A549 (cell line): Measurements from ENCODE around the gene GTF2F1. TPM values are rescaled to one million over a fixed set of nuclear protein-coding genes. Genes with fewer than 3 reads are reported as not detected.

Experiments
- ATAC-seq, 2 experiments: fragments of 200-7000 bp in 1 of 2; fragments of >200 bp in 1 of 2; cut with Nextera tagmentation in 1 of 2; cut with Tn5 transposase in 1 of 2; 3 replicates each; pipeline versions ENCODE4 v1.8.0 to v1.9.1; 2018 to 2020; ENCODE audit warnings: mild to moderate bottlenecking in 1 of 2, moderate library complexity in 1 of 2
- CTCF ChIA-PET: fragments of 300-600 bp; sonication (Branson Sonifier 250); formaldehyde crosslinking; extraction: SDS; loops from one replicate; lab custom pipeline; 2021; ENCODE audit warnings: antibody characterized with exemption, inconsistent platforms; lab: Yijun Ruan, JAX
- POLR2A ChIA-PET: fragments of 350-600 bp; formaldehyde crosslinking; extraction: SDS; loops from one replicate; lab custom pipeline; 2021; ENCODE audit warnings: antibody characterized with exemption, inconsistent platforms; lab: Yijun Ruan, JAX
- DNase-seq, 2 experiments: peaks; one replicate each; pipeline versions ENCODE4 v3.0.0 to v3.0.0-alpha.2; 2011 to 2016; ENCODE audit warnings: low read depth in 1 of 2, low spot score in 1 of 2
- FAIRE-seq: peaks from 2 replicates; lab custom pipeline; 2011; peaks lifted over from hg19 to GRCh38; lab: Jason Lieb, UNC
- H3K27ac ChIP-seq, 2 experiments: fragments of >200 bp; sonication (Bioruptor Twin); formaldehyde crosslinking; 3 replicates each; pipeline ENCODE4 v1.5.1; 2016 to 2017
- H3K4me1 ChIP-seq: fragments of >200 bp; sonication (Bioruptor Twin); formaldehyde crosslinking; 3 replicates; pipeline ENCODE4 v1.6.1; 2016
- H3K4me2 ChIP-seq: fragments of >200 bp; sonication (Bioruptor Twin); formaldehyde crosslinking; 3 replicates; pipeline ENCODE4 v1.6.1; 2016
- H3K4me3 ChIP-seq: fragments of >200 bp; sonication (Bioruptor Twin); formaldehyde crosslinking; 3 replicates; pipeline ENCODE4 v1.5.1; 2016
- H3K9me3 ChIP-seq: fragments of >200 bp; sonication (Bioruptor Twin); formaldehyde crosslinking; 3 replicates; pipeline ENCODE4 v1.6.1; 2016
- CHD2 ChIP-seq: fragments of 150-350 bp; IDR thresholded peaks from 2 replicates; pipeline ENCODE4 v1.6.1; 2014; ENCODE audit warnings: low read length; ENCODE audit not compliant: partially characterized antibody
- CHD4 ChIP-seq: fragments of 200-600 bp; sonication (generic); IDR thresholded peaks from 2 replicates; pipeline ENCODE4 v1.6.1; 2016; ENCODE audit warnings: antibody characterized with exemption, mild to moderate bottlenecking, borderline replicate concordance
- CTCF ChIP-seq: fragments of >200 bp; sonication (Bioruptor Twin); formaldehyde crosslinking; IDR thresholded peaks from 3 replicates; pipeline ENCODE4 v1.5.1; 2016
- EP300 ChIP-seq, 2 experiments: fragments of >200 bp; sonication (Bioruptor Twin); formaldehyde crosslinking; IDR thresholded peaks; 2 replicates in 1 of 2; 3 replicates in 1 of 2; pipeline ENCODE4 v1.6.1; 2016 to 2017
- FOSL2 ChIP-seq, 2 experiments: fragments of 450-650 bp in 1 of 2; fragments of >200 bp in 1 of 2; sonication (Bioruptor Twin) in 1 of 2; formaldehyde crosslinking; IDR thresholded peaks; 2 replicates each; pipeline versions ENCODE4 v1.5.0 to v1.6.1; 2016 to 2020; ENCODE audit warnings: mild to moderate bottlenecking in 1 of 2, moderate library complexity in 1 of 2
- GATA3 ChIP-seq: IDR thresholded peaks from 2 replicates; pipeline ENCODE4 v1.6.1; 2012; ENCODE audit warnings: borderline replicate concordance
- HDAC2 ChIP-seq: fragments of 200-600 bp; sonication (generic); IDR thresholded peaks from 2 replicates; pipeline ENCODE4 v1.6.1; 2016
- MAFK ChIP-seq: fragments of 450-650 bp; IDR thresholded peaks from 2 replicates; pipeline ENCODE4 v1.6.1; 2014; ENCODE audit not compliant: partially characterized antibody
- MYC ChIP-seq: IDR thresholded peaks from 2 replicates; pipeline ENCODE4 v1.6.1; 2012; ENCODE audit warnings: mild to moderate bottlenecking, inconsistent platforms, low read length, improper control_type of control experiment, borderline replicate concordance
- PBX3 ChIP-seq: IDR thresholded peaks from 2 replicates; pipeline ENCODE4 v1.6.1; 2012
- REST ChIP-seq: fragments of 200-600 bp; sonication (generic); IDR thresholded peaks from 2 replicates; pipeline ENCODE4 v1.6.1; 2016; ENCODE audit warnings: antibody characterized with exemption, mild to moderate bottlenecking, moderate library complexity
- SREBF2 ChIP-seq: fragments of 450-650 bp; IDR thresholded peaks from 2 replicates; pipeline ENCODE4 v1.6.1; 2014; ENCODE audit warnings: mild to moderate bottlenecking, moderate library complexity
- WGBS: methylation state at CpG from one replicate; pipeline ENCODE4 v1.1.6; 2017; ENCODE audit errors: missing lambda C conversion rate; 5-methylcytosine and 5-hydroxymethylcytosine counted together
- polyA plus RNA-seq, 4 experiments: library from polyadenylated mRNA; depleted of rRNA in 3 of 4; stranded (reverse); fragments of >200 nt; fragmentation: RNase III in 1 of 4; extraction: RNeasy Plus Mini Kit Qiagen cat#74134 plus additional on column Dnase treatment in 1 of 4; gene quantifications; 2 replicates in 3 of 4; 3 replicates in 1 of 4; pipeline ENCODE4 v1.2.3, GENCODE V29; 2011 to 2017
- TF ChIP-seq, protein P1 (sequence below): fragments of 250-450 bp; sonication (Bioruptor Pico); IDR thresholded peaks from 2 replicates; pipeline ENCODE4 v1.5.0; 2021; ENCODE audit warnings: mild to moderate bottlenecking, moderate library complexity, borderline replicate concordance
- TF ChIP-seq, protein P2 (sequence below): IDR thresholded peaks from 2 replicates; pipeline ENCODE4 v1.6.1; 2012; ENCODE audit warnings: low read depth, borderline replicate concordance

Gene GTF2F1
- polyA plus RNA-seq, 2 of the 4 experiments (the other 2 are of a cell fraction): 39.0 to 75.3 TPM

DNA sequence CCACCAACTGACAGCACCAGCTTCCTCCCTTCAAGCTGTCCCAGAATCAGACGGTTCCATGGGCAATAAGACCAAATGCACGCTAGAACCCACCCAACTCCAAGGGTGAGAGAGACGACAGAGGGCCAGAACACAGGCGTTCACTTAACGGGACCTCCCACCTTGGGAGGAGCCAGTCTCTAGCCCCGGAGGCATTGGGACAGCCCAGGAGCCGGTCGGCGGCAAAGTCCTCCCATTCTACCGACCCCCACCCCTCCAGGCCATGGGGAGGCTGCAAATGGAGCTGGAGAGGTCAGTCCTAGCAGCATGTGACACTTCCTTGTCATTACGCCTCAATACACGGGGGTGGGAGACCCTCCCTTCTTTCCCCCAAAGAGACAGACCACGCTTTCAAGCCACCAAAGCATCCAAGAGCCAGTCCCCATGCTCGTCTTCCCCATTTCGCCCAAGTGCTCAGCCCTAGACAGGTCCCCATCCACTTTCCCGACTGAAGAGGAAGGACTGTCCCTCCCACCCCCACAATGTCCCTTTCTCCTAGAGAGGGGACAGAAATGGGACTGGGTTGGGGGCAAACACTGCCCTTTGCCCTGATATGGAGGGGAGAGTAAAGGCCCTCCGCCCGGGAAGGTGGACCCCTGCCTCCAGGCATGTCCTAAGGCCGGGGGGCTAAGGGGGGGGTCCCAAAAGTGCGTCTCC, 30.7 kb upstream of the GTF2F1 start (continued):
- TF ChIP-seq CHD4 (no peak), FOSL2 (IDR thresholded peaks at IDR 0.05) (no peak), FOSL2 (CRISPR knock-in tag; IDR thresholded peaks at IDR 0.05) (no peak)
- TF ChIP-seq, protein P1, sequence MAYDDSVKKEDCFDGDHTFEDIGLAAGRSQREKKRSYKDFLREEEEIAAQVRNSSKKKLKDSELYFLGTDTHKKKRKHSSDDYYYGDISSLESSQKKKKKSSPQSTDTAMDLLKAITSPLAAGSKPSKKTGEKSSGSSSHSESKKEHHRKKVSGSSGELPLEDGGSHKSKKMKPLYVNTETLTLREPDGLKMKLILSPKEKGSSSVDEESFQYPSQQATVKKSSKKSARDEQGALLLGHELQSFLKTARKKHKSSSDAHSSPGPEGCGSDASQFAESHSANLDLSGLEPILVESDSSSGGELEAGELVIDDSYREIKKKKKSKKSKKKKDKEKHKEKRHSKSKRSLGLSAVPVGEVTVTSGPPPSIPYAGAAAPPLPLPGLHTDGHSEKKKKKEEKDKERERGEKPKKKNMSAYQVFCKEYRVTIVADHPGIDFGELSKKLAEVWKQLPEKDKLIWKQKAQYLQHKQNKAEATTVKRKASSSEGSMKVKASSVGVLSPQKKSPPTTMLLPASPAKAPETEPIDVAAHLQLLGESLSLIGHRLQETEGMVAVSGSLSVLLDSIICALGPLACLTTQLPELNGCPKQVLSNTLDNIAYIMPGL (CRISPR knock-in tag): no peak

- Histone ChIP-seq H3K9me3 (no peaks in the 10 kb centered on the region), H3K4me2 (no peak overlapping the region)
- ATAC-seq: no peak
- CTCF ChIA-PET: interaction anchor here (1.0 to 1.4 kb wide), 3 partner anchors 10 to 18 kb away, joined by 3 read pairs; no protein-coding TSS in a partner anchor
- TF ChIP-seq PBX3: no peak
- TF ChIP-seq CHD4: no peak
- no peak for TF ChIP-seq SREBF2
- no peak for TF ChIP-seq HDAC2
- no peak for TF ChIP-seq MAFK
- TF ChIP-seq GATA3: no peak
- TF ChIP-seq FOSL2 (IDR thresholded peaks at IDR 0.05): no peak
- TF ChIP-seq FOSL2 (CRISPR knock-in tag; IDR thresholded peaks at IDR 0.05): no peak
- no peak for TF ChIP-seq MYC
- TF ChIP-seq CHD2: no peak
- TF ChIP-seq, protein P2, sequence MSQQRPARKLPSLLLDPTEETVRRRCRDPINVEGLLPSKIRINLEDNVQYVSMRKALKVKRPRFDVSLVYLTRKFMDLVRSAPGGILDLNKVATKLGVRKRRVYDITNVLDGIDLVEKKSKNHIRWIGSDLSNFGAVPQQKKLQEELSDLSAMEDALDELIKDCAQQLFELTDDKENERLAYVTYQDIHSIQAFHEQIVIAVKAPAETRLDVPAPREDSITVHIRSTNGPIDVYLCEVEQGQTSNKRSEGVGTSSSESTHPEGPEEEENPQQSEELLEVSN: no peak
- no peak for TF ChIP-seq CTCF
- no peak for TF ChIP-seq EP300 (IDR thresholded peaks at IDR 0.05)
- TF ChIP-seq REST: no peak
- TF ChIP-seq, all 56 proteins: peak for 0
- Histone ChIP-seq H3K4me1 (peaks cover 15% of the 10 kb centered on the region; the same call in 2 of the 3 replicates), H3K27ac (no peak overlapping the region), H3K4me3 (no peak overlapping the region)
- POLR2A ChIA-PET: no interaction called here
- WGBS: 91% methylated on average over 18 of the region's 20 CpGs
- DNase-seq: no peak
- FAIRE-seq: no peak
Observed at GRCh38 chr19:6421075-6422014, 28.4 kb upstream of the GTF2F1 start.
